Lung (tissue), 12 donors: ENCODE results near the gene TYSND1. TPM values are rescaled to one million over a fixed set of nuclear protein-coding genes. Genes with fewer than 3 reads are reported as not detected.
"Not testable (repeated sequence)": the region's sequence is repeated elsewhere in the genome, so short reads cannot be mapped to it uniquely, and the experiment has no call there.

Source experiments
- ATAC-seq: fragments of 200-7000 bp; cut with Tn5 transposase; one replicate; pipeline ENCODE4 v1.9.1; 2020; ENCODE audit warnings: moderate number of reproducible peaks; ENCODE audit not compliant: insufficient read depth, low FRiP score
- DNase-seq, 3 donors: peaks; one replicate each; pipeline ENCODE4 v3.0.0-alpha.2; 2013 to 2017
- H3K27ac ChIP-seq, 2 donors: one replicate each; pipeline ENCODE4 v1.5.1; 2013; ENCODE audit warnings: mild to moderate bottlenecking in 2 of 2, moderate library complexity in 2 of 2, control low read depth in 1 of 2, inconsistent platforms in 1 of 2, low read depth in 1 of 2, low read length in 1 of 2
- H3K27me3 ChIP-seq, 3 donors: one replicate each; pipeline ENCODE4 v1.5.1; 2013; ENCODE audit warnings: low read length in 2 of 3; ENCODE audit not compliant: control insufficient read depth in 3 of 3, insufficient read depth in 3 of 3
- H3K36me3 ChIP-seq, 4 donors: one replicate each; pipeline ENCODE4 v1.5.1; 2013; ENCODE audit warnings: low read length in 4 of 4, mild to moderate bottlenecking in 1 of 4, moderate library complexity in 1 of 4; ENCODE audit not compliant: control insufficient read depth in 4 of 4, insufficient read depth in 4 of 4
- H3K4me1 ChIP-seq, 5 donors: one replicate each; pipeline ENCODE4 v1.5.1; 2013; ENCODE audit warnings: low read length in 5 of 5, mild to moderate bottlenecking in 2 of 5, moderate library complexity in 1 of 5; ENCODE audit not compliant: control insufficient read depth in 5 of 5, insufficient read depth in 5 of 5
- H3K4me3 ChIP-seq: one replicate; pipeline ENCODE4 v1.5.1; 2013; ENCODE audit warnings: mild to moderate bottlenecking, control low read depth, moderate library complexity
- H3K9ac ChIP-seq, 2 donors: one replicate each; pipeline ENCODE4 v1.5.1; 2013; ENCODE audit warnings: low read length in 2 of 2, control low read depth in 1 of 2; ENCODE audit not compliant: insufficient read depth in 1 of 2
- H3K9me3 ChIP-seq, 4 donors: one replicate each; pipeline ENCODE4 v1.5.1; 2013; ENCODE audit warnings: low read length in 3 of 4, mild to moderate bottlenecking in 1 of 4, moderate library complexity in 1 of 4; ENCODE audit not compliant: control insufficient read depth in 4 of 4, insufficient read depth in 3 of 4
- WGBS, 2 donors: extraction: QIAGEN DNeasy Blood & Tissue Kit; methylation state at CpG; one replicate each; pipeline ENCODE4 v1.1.7; 2013; 5-methylcytosine and 5-hydroxymethylcytosine counted together
- polyA plus RNA-seq, 2 donors: library from polyadenylated mRNA; stranded (reverse); fragments of 200-250 nt; gene quantifications; one replicate each; pipeline ENCODE4 v1.2.1, GENCODE V29; 2013
- total RNA-seq, 2 donors: library from RNA; depleted of rRNA in 1 of 2; stranded (reverse); fragments of >200 nt in 1 of 2; gene quantifications; one replicate each; pipeline ENCODE4 v1.2.1, GENCODE V29; 2014 to 2021
- TF ChIP-seq, protein P1 (sequence below): IDR thresholded peaks from 2 replicates; pipeline ENCODE4 v1.5.1; 2012; ENCODE audit warnings: mild to moderate bottlenecking; ENCODE audit errors: control extremely low read depth, extremely low read depth
- donor health status: control.
- donor health status: control.
- donor health status: Bipolar disorder and iron deficiency.
- donor health status: healthy.
- donor health status: DM: yes; HTN: yes; CAD: no.

TYSND1 gene
- total and polyA plus RNA-seq, 4 donors = 7.5 to 14.9 (median 9.9) TPM

DNA sequence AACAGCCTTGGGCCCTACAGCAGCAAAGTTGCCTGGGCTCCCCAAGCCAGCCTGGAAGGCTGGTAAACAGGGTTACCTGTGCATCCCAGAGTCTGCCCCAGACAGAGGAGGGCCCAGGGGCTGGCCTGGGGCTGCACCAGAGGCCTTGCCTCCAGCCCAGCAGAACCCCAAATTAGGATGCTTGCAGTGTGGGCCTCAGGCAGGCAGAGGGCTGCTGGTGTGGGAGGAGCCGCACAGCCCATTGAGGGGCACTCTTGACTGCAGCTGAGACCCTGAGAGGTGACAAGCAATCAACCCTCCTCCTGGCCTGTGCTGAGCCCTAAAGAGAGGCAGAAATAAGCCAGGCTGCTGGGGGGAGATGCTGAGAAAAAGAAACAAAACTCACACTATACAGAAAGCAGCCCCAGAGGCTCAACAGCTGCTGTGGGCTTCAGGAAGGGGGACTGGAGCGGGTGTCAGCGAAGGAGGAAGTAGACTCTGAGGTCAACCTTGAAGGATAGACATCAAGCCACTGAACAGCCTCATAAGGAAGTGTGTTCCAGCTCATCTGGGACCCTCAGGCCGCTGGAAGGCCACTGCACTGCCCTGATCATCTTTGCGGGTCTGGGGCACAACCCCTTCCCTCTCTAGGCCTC, 20.5 kb downstream of the TYSND1 start:
- Histone ChIP-seq H3K4me1 (peaks cover 0 to 4% (median 0%) of the 10 kb centered on the region in 5 donors), H3K4me3 (no peak overlapping the region), H3K9me3 (no peaks in the 10 kb centered on the region), H3K27me3 (no peaks in the 10 kb centered on the region), H3K9ac (no peak overlapping the region), H3K36me3 (peaks cover 0 to 8% (median 0%) of the 10 kb centered on the region in 4 donors), H3K27ac (no peak overlapping the region)
- DNase-seq = no peak
- WGBS, 2 donors = 36 to 75% methylated on average over 5 of the region's 5 CpGs
- no peak for ATAC-seq
- TF ChIP-seq, protein P1, sequence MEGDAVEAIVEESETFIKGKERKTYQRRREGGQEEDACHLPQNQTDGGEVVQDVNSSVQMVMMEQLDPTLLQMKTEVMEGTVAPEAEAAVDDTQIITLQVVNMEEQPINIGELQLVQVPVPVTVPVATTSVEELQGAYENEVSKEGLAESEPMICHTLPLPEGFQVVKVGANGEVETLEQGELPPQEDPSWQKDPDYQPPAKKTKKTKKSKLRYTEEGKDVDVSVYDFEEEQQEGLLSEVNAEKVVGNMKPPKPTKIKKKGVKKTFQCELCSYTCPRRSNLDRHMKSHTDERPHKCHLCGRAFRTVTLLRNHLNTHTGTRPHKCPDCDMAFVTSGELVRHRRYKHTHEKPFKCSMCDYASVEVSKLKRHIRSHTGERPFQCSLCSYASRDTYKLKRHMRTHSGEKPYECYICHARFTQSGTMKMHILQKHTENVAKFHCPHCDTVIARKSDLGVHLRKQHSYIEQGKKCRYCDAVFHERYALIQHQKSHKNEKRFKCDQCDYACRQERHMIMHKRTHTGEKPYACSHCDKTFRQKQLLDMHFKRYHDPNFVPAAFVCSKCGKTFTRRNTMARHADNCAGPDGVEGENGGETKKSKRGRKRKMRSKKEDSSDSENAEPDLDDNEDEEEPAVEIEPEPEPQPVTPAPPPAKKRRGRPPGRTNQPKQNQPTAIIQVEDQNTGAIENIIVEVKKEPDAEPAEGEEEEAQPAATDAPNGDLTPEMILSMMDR = no peak

DNA sequence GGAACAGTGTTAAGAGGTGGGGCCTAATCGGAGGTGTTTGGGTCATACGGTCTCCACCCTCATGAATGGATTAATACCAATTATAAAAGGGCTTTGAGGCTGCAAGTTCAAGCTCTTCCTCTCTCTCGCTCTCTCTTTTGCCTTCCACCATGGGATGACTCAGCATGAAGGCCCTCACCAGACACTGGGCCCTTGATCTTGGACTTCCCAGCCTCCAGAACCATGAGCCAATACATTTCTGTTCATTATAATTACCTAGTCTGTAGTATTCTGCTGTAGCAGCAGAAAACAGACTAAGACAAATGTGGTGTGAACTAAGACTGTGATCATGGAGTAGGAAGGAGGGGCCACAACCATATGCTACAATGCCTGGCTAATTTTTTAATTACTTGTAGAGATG, 21.6 kb downstream of the TYSND1 start:
- DNase-seq = no peak
- H3K4me1 ChIP-seq = no peaks in the 10 kb centered on the region
- H3K9ac ChIP-seq = no peak overlapping the region
- no peaks in the 10 kb centered on the region for H3K9me3 ChIP-seq
- H3K27me3 ChIP-seq = no peaks in the 10 kb centered on the region
- TF ChIP-seq, protein P1 = no peak
- ATAC-seq = no peak
- H3K36me3 ChIP-seq = peaks cover 0 to 14% (median 0%) of the 10 kb centered on the region in 4 donors
- H3K4me3 ChIP-seq = no peak overlapping the region
- no peak overlapping the region for H3K27ac ChIP-seq
- 93 to 94% methylated on average over 3 of the region's 3 CpGs for WGBS, 2 donors

DNA sequence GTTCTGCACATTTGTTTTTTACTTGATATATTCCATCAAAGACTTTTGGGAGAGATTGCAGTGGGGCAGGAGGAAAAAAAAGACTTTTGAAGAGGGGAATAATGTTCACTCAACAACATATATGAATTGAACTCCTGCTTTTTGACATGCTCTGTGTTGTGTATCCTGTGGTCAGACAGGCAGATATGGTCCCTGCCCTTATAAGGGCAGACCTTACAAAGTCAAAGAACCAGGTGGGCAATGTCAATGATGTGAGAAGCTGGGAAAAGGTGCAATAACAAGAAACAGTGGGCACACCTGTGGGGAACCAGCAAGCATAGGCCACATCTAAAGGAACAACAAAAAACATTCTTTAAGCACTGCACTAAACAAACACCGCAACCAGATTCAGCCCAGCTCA, 22.1 kb downstream of the TYSND1 start:
- Histone ChIP-seq H3K27me3 (no peaks in the 10 kb centered on the region), H3K4me3 (no peak overlapping the region), H3K9ac (no peak overlapping the region), H3K27ac (no peak overlapping the region), H3K36me3 (peaks cover 0 to 18% (median 0%) of the 10 kb centered on the region in 4 donors), H3K9me3 (no peaks in the 10 kb centered on the region), H3K4me1 (no peaks in the 10 kb centered on the region)
- no peak for ATAC-seq
- WGBS, 2 donors = 96 to 98% methylated on average over 1 of the region's 1 CpG
- TF ChIP-seq, protein P1 = no peak
- no peak for DNase-seq

DNA sequence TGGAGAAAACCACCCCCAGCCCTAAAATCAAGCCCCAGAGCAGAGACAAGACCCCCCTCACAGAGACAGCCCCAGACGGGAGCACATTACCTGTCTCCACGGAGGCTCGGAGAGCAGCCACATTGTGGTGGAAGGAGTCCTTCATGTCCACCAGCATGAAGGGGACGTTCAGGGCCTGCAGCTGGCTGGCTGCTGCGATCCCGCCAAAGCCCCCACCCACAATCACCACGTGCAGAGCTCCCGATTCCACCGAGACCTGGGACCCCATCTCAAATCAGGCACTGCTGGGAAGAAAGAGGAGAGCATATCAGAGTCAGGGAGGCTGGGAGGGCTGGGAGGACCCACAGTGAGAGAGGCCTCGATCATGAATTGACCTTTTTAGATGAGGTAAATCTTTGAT, 22.7 kb downstream of the TYSND1 start:
- ATAC-seq = no peak
- TF ChIP-seq, protein P1 = no peak
- Histone ChIP-seq H3K36me3 (peaks cover 0 to 22% (median 0%) of the 10 kb centered on the region in 4 donors), H3K9me3 (no peaks in the 10 kb centered on the region), H3K4me3 (no peak overlapping the region), H3K27me3 (no peaks in the 10 kb centered on the region), H3K9ac (no peak overlapping the region), H3K4me1 (no peaks in the 10 kb centered on the region), H3K27ac (no peak overlapping the region)
- no peak for DNase-seq
- 94 to 95% methylated on average over 10 of the region's 10 CpGs for WGBS, 2 donors

DNA sequence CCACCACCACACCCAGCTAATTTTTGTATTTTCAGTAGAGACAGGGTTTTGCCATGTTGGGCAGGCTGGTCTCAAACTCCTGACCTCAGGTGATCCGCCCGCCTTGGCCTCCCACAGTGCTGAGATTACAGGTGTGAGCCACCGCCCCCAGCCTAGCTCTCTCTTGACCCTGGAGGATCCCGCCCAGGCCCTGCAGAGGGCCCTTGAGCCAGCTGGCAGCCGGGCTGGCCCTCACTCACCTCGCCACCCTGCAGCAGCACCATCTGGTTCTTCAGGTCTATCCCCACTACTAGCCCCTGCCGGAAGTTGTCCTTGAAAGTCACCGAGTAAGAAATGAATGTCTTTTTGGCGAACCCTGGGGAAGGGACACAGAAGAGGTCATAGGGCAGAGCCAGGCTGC, 23.3 kb downstream of the TYSND1 start:
- H3K27me3 ChIP-seq, H3K9me3 ChIP-seq, ATAC-seq, H3K4me1 ChIP-seq, H3K4me3 ChIP-seq, H3K27ac ChIP-seq, H3K9ac ChIP-seq, DNase-seq: not testable (repeated sequence)
- 85 to 92% methylated on average over 9 of the region's 9 CpGs for WGBS, 2 donors
- H3K36me3 ChIP-seq = peaks cover 0 to 22% (median under 1%) of the 10 kb centered on the region in 4 donors
